B cell (primary cell): ENCODE data around the gene ARHGEF4. TPM values are rescaled to one million over a fixed set of nuclear protein-coding genes. Genes with fewer than 3 reads are reported as not detected.

Source experiments
- ATAC-seq: fragments of 200-7000 bp; cut with Tn5 transposase; one replicate; pipeline ENCODE4 v1.10.0; 2021; ENCODE audit warnings: low read depth, mild to moderate bottlenecking, moderate number of reproducible peaks, moderate library complexity
- CTCF ChIA-PET: fragments of 350-600 bp; sonication (Branson Sonifier 250); formaldehyde crosslinking; loops from one replicate; lab custom pipeline; 2021; ENCODE audit warnings: antibody characterized with exemption, inconsistent platforms; lab: Charles Lee
- POLR2A ChIA-PET: fragments of 350-600 bp; sonication (Branson Sonifier 250); formaldehyde crosslinking; loops from one replicate; lab custom pipeline; 2021; ENCODE audit warnings: antibody characterized with exemption; lab: Charles Lee
- DNase-seq: peaks from one replicate; pipeline ENCODE4 v3.0.0; 2013
- H2AFZ ChIP-seq: 2 replicates; pipeline ENCODE4 v1.6.1; 2012; ENCODE audit warnings: mild to moderate bottlenecking, low read depth, low read length; ENCODE audit not compliant: insufficient read depth, poor library complexity, severe bottlenecking
- H3K27ac ChIP-seq, 2 donors: 1 replicate in 1 of 2; 2 replicates in 1 of 2; pipeline ENCODE4 v1.5.1; 2012 to 2013; ENCODE audit warnings: low read length in 2 of 2, mild to moderate bottlenecking in 2 of 2, moderate library complexity in 1 of 2
- H3K27me3 ChIP-seq, 4 experiments: fragments of 200-600 bp in 1 of 4; sonication (generic) in 1 of 4; replicated peaks in 1 of 4; 1 replicate in 2 of 4; 2 replicates in 2 of 4; pipeline versions ENCODE4 v1.6.1 to v1.7.0; 2013 to 2016; ENCODE audit warnings: low read length in 3 of 4, mild to moderate bottlenecking in 2 of 4, mixed read lengths in 1 of 4, moderate library complexity in 1 of 4; ENCODE audit not compliant: insufficient read depth in 4 of 4, control insufficient read depth in 3 of 4; ENCODE audit errors: control extremely low read depth in 1 of 4
- H3K36me3 ChIP-seq, 2 experiments: replicated peaks in 1 of 2; 1 replicate in 1 of 2; 2 replicates in 1 of 2; pipeline versions ENCODE4 v1.6.1 to v1.7.1; 2013; ENCODE audit warnings: low read length in 1 of 2; ENCODE audit not compliant: insufficient read depth in 2 of 2, control insufficient read depth in 1 of 2; ENCODE audit errors: control extremely low read depth in 1 of 2, extremely low read depth in 1 of 2
- H3K4me1 ChIP-seq, 2 donors: fragments of 200-600 bp in 1 of 2; sonication (generic) in 1 of 2; 1 replicate in 1 of 2; 2 replicates in 1 of 2; pipeline versions ENCODE4 v1.5.1 to v1.6.1; 2013 to 2017; ENCODE audit warnings: low read length in 2 of 2; ENCODE audit not compliant: control insufficient read depth in 2 of 2, insufficient read depth in 2 of 2
- H3K4me2 ChIP-seq: replicated peaks from 2 replicates; pipeline ENCODE3; 2012; ENCODE audit warnings: mild to moderate bottlenecking, low read depth, low read length; ENCODE audit not compliant: poor library complexity, severe bottlenecking
- H3K4me3 ChIP-seq, 5 experiments: fragments of 200-600 bp in 1 of 5; sonication (generic) in 1 of 5; 1 replicate in 3 of 5; 2 replicates in 2 of 5; pipeline versions ENCODE4 v1.5.1 to v1.7.0; 2011 to 2016; ENCODE audit warnings: low read length in 4 of 5, mild to moderate bottlenecking in 4 of 5, low read depth in 2 of 5, control low read depth in 1 of 5, moderate library complexity in 1 of 5; ENCODE audit not compliant: insufficient read depth in 1 of 5; ENCODE audit errors: control extremely low read depth in 1 of 5, extremely low read depth in 1 of 5
- H3K79me2 ChIP-seq: fragments of 200-600 bp; sonication (generic); one replicate; pipeline ENCODE4 v1.6.0; 2016; ENCODE audit warnings: low read length; ENCODE audit not compliant: control insufficient read depth, insufficient read depth
- H3K9ac ChIP-seq: fragments of 200-600 bp; sonication (generic); 2 replicates; pipeline ENCODE4 v1.6.1; 2017; ENCODE audit warnings: mild to moderate bottlenecking, low read length, moderate library complexity
- H3K9me3 ChIP-seq, 3 donors: one replicate each; pipeline versions ENCODE4 v1.6.1 to v1.7.1; 2013; ENCODE audit warnings: low read length in 2 of 3; ENCODE audit not compliant: control insufficient read depth in 2 of 3, insufficient read depth in 1 of 3; ENCODE audit errors: control extremely low read depth in 1 of 3
- H4K20me1 ChIP-seq: 2 replicates; pipeline ENCODE4 v1.6.0; 2012; ENCODE audit warnings: mild to moderate bottlenecking, low read length; ENCODE audit not compliant: insufficient read depth, control insufficient read depth, poor library complexity, severe bottlenecking
- H3K27ac Mint-ChIP-seq: one replicate; pipeline ENCODE4 v1.8.0; 2021; ENCODE audit warnings: mixed read lengths
- H3K27me3 Mint-ChIP-seq: one replicate; pipeline ENCODE4 v1.8.0; 2021; ENCODE audit warnings: mixed read lengths
- H3K4me1 Mint-ChIP-seq: one replicate; pipeline ENCODE4 v1.8.0; 2021; ENCODE audit warnings: mixed read lengths
- H3K4me3 Mint-ChIP-seq: one replicate; pipeline ENCODE4 v1.8.0; 2021; ENCODE audit warnings: mixed read lengths
- H3K9me3 Mint-ChIP-seq: one replicate; pipeline ENCODE4 v1.8.0; 2022; ENCODE audit warnings: mixed read lengths; ENCODE audit not compliant: insufficient read depth
- CTCF ChIP-seq: fragments of 200-600 bp; IDR thresholded peaks from one replicate; pipeline ENCODE4 v1.8.0; 2022; ENCODE audit warnings: antibody characterized with exemption, mild to moderate bottlenecking
- EZH2 ChIP-seq: IDR thresholded peaks from 2 replicates; pipeline ENCODE4 v1.6.1; 2012; ENCODE audit warnings: borderline replicate concordance, low read depth, mild to moderate bottlenecking, moderate library complexity, low read length; ENCODE audit not compliant: insufficient read depth, poor library complexity, severe bottlenecking
- WGBS: methylation state at CpG from one replicate; pipeline ENCODE4 v1.1.5; 2013; ENCODE audit warnings: missing lambda C conversion rate; ENCODE audit not compliant: insufficient coverage; 5-methylcytosine and 5-hydroxymethylcytosine counted together
- intact Hi-C: fragments of 100-400 bp; cut with micrococcal nuclease; formaldehyde crosslinking; loops from one replicate; pipeline ENCODE4 v1.10.0; 2022
- polyA plus RNA-seq: library from polyadenylated mRNA; depleted of rRNA; stranded (reverse); fragments of >200 nt; gene quantifications from 2 replicates; pipeline ENCODE4 v1.2.3, GENCODE V29; 2012
- total RNA-seq, 2 donors: library from RNA; stranded (reverse); fragments of 120-200 nt in 1 of 2; gene quantifications; 1 replicate in 1 of 2; 2 replicates in 1 of 2; pipeline versions ENCODE4 v1.2.3 to v1.2.4, GENCODE V29; 2013 to 2022

ARHGEF4 gene
- total and polyA plus RNA-seq, 2 donors (not counting 1 experiment from before 2014, with no cell fraction given): 2.1 TPM; not detected in 1

DNA sequence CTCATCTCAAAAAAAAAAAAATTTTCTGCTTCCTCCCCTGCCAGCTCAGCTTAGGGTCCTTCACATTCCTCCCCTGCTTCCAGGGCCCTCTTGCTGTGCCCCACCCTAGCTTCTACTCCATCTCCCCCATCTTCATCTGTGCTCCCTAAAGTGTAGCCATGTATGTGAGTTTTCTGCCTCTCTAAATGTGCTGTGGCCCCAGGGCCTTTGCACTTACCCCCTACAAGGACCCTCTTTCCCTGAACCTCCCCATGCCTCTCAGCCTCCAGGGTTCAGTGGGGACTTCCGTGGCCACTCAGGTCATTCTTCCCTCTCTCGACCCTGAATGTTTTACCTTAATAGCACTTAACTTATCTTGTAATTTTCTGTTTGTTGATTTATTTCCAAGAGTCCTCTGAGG, 6.2 kb upstream of the ARHGEF4 start:
- no peak overlapping the region for H3K4me3 ChIP-seq
- no peak overlapping the region for H3K27ac ChIP-seq
- peaks cover 5% of the 10 kb centered on the region for H3K4me1 Mint-ChIP-seq
- ATAC-seq (no peak), DNase-seq (no peak)
- intact Hi-C loops: no loop called here
- H3K4me3 Mint-ChIP-seq: no peak overlapping the region
- no peak overlapping the region for H3K9ac ChIP-seq
- no CpG with 5 or more reads among the region's 2 CpGs for WGBS
- no peaks in the 10 kb centered on the region for H3K9me3 ChIP-seq
- no peak overlapping the region for H2AFZ ChIP-seq
- peaks cover 0 to 6% (median 0%) of the 10 kb centered on the region in 4 experiments for H3K27me3 ChIP-seq
- no peak overlapping the region for H3K27ac Mint-ChIP-seq
- no peaks in the 10 kb centered on the region for H3K9me3 Mint-ChIP-seq
- POLR2A ChIA-PET: no interaction called here
- no peak for TF ChIP-seq CTCF
- no peak for TF ChIP-seq EZH2
- no peak overlapping the region for H3K4me2 ChIP-seq
- peaks cover 14% of the 10 kb centered on the region for H3K27me3 Mint-ChIP-seq
- H4K20me1 ChIP-seq: no peaks in the 10 kb centered on the region
- no peaks in the 10 kb centered on the region for H3K4me1 ChIP-seq
- H3K79me2 ChIP-seq: no peaks in the 10 kb centered on the region
- H3K36me3 ChIP-seq: no peaks in the 10 kb centered on the region
- CTCF ChIA-PET: no interaction called here

DNA sequence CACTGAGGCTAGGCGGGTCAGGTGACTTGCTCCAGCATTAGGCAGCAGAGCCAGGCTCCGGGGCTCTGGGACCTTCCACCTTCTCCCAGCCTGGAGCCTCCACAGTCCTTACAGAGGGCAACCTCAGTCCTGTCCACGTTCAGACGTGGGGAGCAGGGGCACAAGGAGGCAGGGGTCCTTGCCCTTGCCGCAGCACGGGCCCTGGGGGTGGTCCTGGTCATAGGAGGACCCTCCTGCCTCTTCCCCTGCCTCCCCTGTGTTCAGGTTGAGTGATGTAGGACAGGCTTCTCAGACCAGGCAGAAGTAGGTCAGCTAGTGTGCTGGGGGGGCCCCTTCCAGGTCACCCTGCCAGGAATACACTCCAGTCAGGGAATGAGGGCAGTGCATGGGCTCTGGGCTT, 5.4 kb upstream of the ARHGEF4 start:
- Histone ChIP-seq H3K4me2 (no peak overlapping the region), H3K27ac (no peak overlapping the region), H4K20me1 (no peaks in the 10 kb centered on the region), H3K36me3 (no peaks in the 10 kb centered on the region), H3K4me3 (no peak overlapping the region), H2AFZ (no peak overlapping the region), H3K79me2 (no peaks in the 10 kb centered on the region), H3K27me3 (peaks cover 0 to 13% (median 0%) of the 10 kb centered on the region in 4 experiments), H3K9me3 (no peaks in the 10 kb centered on the region), H3K9ac (no peak overlapping the region), H3K4me1 (no peaks in the 10 kb centered on the region)
- 76% methylated on average over 4 of the region's 6 CpGs for WGBS
- Mint-ChIP-seq H3K27me3 (peaks cover 14% of the 10 kb centered on the region), H3K4me1 (peaks cover 5% of the 10 kb centered on the region), H3K27ac (no peak overlapping the region), H3K4me3 (no peak overlapping the region), H3K9me3 (no peaks in the 10 kb centered on the region)
- ChIA-PET CTCF (no interaction called here), POLR2A (no interaction called here)
- no peak for TF ChIP-seq CTCF
- no peak for TF ChIP-seq EZH2
- DNase-seq (no peak), ATAC-seq (no peak)
- intact Hi-C loops: no loop called here
